NCI-H1092 treated with DMSO at 0.1 percent for 48 hours (cell line): Measurements from ENCODE around the gene GPR15LG.
"Not testable (repeated sequence)": the region's sequence is repeated elsewhere in the genome, so short reads cannot be mapped to it uniquely, and the experiment has no call there.

Experiments used
- DNase-seq: peaks from one replicate; lab custom pipeline; 2025; lab: John Stamatoyannopoulos, UW

GPR15LG gene

GRCh38 chr10:84166620-84167288 is 6.8 kb upstream of the GPR15LG start:
- DNase-seq, result no peak

GRCh38 chr10:84167289-84167653 is 6.3 kb upstream of the GPR15LG start:
- not testable (repeated sequence) for DNase-seq

- not testable (repeated sequence) for DNase-seq
Observed at GRCh38 chr10:84168382-84168781, 5.2 kb upstream of the GPR15LG start.

- not testable (repeated sequence) for DNase-seq
Observed at GRCh38 chr10:84171237-84171636, 2.4 kb upstream of the GPR15LG start.

- not testable (repeated sequence) for DNase-seq
Observed at GRCh38 chr10:84171700-84172466, 1.7 kb upstream of the GPR15LG start.

GRCh38 chr10:84172467-84173356 is 889 bp upstream of the GPR15LG start:
- DNase-seq, result no peak

GRCh38 chr10:84175436-84175835 is 1.8 kb downstream of the GPR15LG start:
- DNase-seq, result no peak

GRCh38 chr10:84176351-84176750 is 2.8 kb downstream of the GPR15LG start:
- DNase-seq, result no peak

GRCh38 chr10:84176836-84177474 is 3.4 kb downstream of the GPR15LG start:
- no peak for DNase-seq

GRCh38 chr10:84177541-84178141 is 4.0 kb downstream of the GPR15LG start:
- DNase-seq, result no peak

GRCh38 chr10:84178160-84178609 is 4.6 kb downstream of the GPR15LG start:
- DNase-seq, result no peak

GRCh38 chr10:84179059-84179710 is 5.6 kb downstream of the GPR15LG start:
- DNase-seq, result peak; percentile 52

- not testable (repeated sequence) for DNase-seq
Observed at GRCh38 chr10:84180386-84180785, 6.8 kb downstream of the GPR15LG start.

- DNase-seq, result no peak
Observed at GRCh38 chr10:84181631-84182030, 8.0 kb downstream of the GPR15LG start.

GRCh38 chr10:84184517-84184916 is 10.9 kb downstream of the GPR15LG start:
- DNase-seq, result no peak

- DNase-seq, result no peak
Observed at GRCh38 chr10:84185526-84186175, 12.1 kb downstream of the GPR15LG start.

- DNase-seq, result no peak
Observed at GRCh38 chr10:84188815-84189214, 15.2 kb downstream of the GPR15LG start.

- DNase-seq, result no peak
Observed at GRCh38 chr10:84190621-84191020, 17.0 kb downstream of the GPR15LG start.

GRCh38 chr10:84191106-84191505 is 17.5 kb downstream of the GPR15LG start:
- no peak for DNase-seq

- DNase-seq, result no peak
Observed at GRCh38 chr10:84193327-84193726, 19.7 kb downstream of the GPR15LG start.
